ENCODE measurements around the gene FPR2.

The FPR2 gene

GRCh38 chr19:51740356-51740755, 20.6 kb upstream of the FPR2 start:
- TF ChIP-seq, protein P1, sequence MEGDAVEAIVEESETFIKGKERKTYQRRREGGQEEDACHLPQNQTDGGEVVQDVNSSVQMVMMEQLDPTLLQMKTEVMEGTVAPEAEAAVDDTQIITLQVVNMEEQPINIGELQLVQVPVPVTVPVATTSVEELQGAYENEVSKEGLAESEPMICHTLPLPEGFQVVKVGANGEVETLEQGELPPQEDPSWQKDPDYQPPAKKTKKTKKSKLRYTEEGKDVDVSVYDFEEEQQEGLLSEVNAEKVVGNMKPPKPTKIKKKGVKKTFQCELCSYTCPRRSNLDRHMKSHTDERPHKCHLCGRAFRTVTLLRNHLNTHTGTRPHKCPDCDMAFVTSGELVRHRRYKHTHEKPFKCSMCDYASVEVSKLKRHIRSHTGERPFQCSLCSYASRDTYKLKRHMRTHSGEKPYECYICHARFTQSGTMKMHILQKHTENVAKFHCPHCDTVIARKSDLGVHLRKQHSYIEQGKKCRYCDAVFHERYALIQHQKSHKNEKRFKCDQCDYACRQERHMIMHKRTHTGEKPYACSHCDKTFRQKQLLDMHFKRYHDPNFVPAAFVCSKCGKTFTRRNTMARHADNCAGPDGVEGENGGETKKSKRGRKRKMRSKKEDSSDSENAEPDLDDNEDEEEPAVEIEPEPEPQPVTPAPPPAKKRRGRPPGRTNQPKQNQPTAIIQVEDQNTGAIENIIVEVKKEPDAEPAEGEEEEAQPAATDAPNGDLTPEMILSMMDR (IDR thresholded peaks at IDR 0.05; ENCODE audit: control insufficient read depth, extremely low read depth, insufficient read depth): no peak
- H3K4me3 ChIP-seq (ENCODE audit: low read depth, low read length): no peak overlapping the region
- DNase-seq (ENCODE audit: low read depth): no peak

GRCh38 chr19:51742789-51743188, 18.2 kb upstream of the FPR2 start:
- H3K4me3 ChIP-seq (ENCODE audit: low read depth, low read length): no peak overlapping the region
- TF ChIP-seq, protein P1 (IDR thresholded peaks at IDR 0.05; ENCODE audit: control insufficient read depth, extremely low read depth, insufficient read depth): no peak
- DNase-seq (ENCODE audit: low read depth): no peak

DNA sequence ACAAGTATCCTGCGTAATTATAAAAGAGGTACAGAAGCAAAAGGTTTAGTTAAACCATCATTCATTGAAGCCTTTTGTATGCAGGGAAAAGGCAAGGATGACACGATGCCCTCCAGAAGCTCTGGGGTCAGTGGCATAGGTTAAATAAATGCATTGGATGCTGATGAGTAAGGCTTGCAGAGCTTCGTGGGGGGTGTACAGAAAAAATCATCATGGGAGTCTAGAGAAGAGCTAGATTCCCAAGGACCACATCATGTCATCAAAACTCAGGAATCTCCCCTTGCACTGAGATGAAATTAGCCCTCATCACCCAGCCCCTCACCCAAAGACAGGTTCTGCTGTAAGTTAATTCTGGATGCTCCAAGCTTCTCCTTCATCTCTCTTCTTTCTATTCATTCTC, 17.6 kb upstream of the FPR2 start:
- no peak for DNase-seq (ENCODE audit: low read depth)
- TF ChIP-seq, protein P1 (IDR thresholded peaks at IDR 0.05; ENCODE audit: control insufficient read depth, extremely low read depth, insufficient read depth): no peak
- H3K4me3 ChIP-seq (ENCODE audit: low read depth, low read length): no peak overlapping the region

- TF ChIP-seq, protein P1 (IDR thresholded peaks at IDR 0.05; ENCODE audit: control insufficient read depth, extremely low read depth, insufficient read depth): no peak
- DNase-seq (ENCODE audit: low read depth): no peak
- no peak overlapping the region for H3K4me3 ChIP-seq (ENCODE audit: low read depth, low read length)
Measured at GRCh38 chr19:51746731-51747130, 14.2 kb upstream of the FPR2 start.

GRCh38 chr19:51749979-51750378, 11.0 kb upstream of the FPR2 start:
- TF ChIP-seq, protein P1 (IDR thresholded peaks at IDR 0.05; ENCODE audit: control insufficient read depth, extremely low read depth, insufficient read depth): no peak
- DNase-seq (ENCODE audit: low read depth): no peak
- no peak overlapping the region for H3K4me3 ChIP-seq (ENCODE audit: low read depth, low read length)

DNA sequence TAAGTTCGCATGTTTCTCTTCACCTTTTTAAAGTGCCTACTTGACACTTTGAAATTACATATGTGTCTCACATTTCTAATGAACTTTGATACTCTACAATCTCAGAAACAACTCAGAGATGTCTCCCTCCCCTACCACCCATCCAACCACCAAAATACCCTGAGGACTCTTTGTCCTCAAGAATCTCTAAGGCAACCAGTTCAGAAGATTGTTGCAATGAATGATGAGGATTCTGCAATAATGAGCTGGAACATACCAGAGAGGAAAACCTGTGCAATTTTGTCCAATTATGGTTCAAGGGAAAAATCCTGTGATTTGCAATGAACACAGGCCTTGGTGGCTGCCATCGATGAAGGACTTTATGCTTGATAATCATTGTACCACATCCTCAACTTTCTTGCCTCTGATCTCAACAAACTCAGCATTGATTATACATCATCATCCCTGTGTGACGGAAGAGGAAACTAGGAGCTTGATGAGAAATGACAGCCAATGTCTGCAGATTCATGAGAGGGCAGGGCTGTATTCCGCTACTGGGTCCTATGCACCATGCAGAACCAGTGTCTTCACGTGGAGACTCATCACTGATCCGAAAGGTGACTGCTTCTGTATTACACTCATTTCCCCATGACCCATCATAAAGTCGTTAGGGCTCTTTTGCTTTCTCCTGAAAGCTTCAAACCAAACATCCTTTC, 10.4 kb upstream of the FPR2 start:
- DNase-seq (ENCODE audit: low read depth): no peak
- TF ChIP-seq, protein P1 (IDR thresholded peaks at IDR 0.05; ENCODE audit: control insufficient read depth, extremely low read depth, insufficient read depth): no peak
- no peak overlapping the region for H3K4me3 ChIP-seq (ENCODE audit: low read depth, low read length)

DNA sequence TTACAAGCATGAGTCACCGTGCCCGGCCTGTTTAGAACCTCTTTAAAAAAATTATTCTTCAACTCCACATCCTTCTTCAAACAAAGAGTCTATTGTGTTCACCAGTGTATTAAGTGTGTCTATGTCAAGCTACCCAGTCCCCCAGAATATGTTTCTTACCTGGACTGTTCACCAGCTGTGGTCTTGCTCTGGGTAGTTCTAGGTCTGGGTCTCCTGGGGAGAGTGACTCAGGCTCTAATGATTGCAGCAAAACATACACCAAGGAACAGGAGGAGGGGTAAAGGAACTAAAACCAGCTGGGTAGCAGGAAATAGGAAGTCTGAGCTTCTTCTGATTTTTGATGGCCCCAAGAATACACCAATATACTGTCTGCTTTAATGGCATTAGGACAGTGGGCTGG, 9.3 kb upstream of the FPR2 start, which contains the start of gene FPR1:
Gene FPR1 (minus strand): TSS at position 224 of the 400 bp plus-strand sequence. CDS start 4,884 bp downstream, outside the sequence.
- no peak for DNase-seq (ENCODE audit: low read depth)
- H3K4me3 ChIP-seq (ENCODE audit: low read depth, low read length): no peak within 1 kb of the TSS
- TF ChIP-seq, protein P1 (IDR thresholded peaks at IDR 0.05; ENCODE audit: control insufficient read depth, extremely low read depth, insufficient read depth): no peak
